ENCODE data around the gene TMEM165.
"Not testable (repeated sequence)": the region's sequence is repeated elsewhere in the genome, so short reads cannot be mapped to it uniquely, and the experiment has no call there.

Gene TMEM165, protein sequence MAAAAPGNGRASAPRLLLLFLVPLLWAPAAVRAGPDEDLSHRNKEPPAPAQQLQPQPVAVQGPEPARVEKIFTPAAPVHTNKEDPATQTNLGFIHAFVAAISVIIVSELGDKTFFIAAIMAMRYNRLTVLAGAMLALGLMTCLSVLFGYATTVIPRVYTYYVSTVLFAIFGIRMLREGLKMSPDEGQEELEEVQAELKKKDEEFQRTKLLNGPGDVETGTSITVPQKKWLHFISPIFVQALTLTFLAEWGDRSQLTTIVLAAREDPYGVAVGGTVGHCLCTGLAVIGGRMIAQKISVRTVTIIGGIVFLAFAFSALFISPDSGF

DNA sequence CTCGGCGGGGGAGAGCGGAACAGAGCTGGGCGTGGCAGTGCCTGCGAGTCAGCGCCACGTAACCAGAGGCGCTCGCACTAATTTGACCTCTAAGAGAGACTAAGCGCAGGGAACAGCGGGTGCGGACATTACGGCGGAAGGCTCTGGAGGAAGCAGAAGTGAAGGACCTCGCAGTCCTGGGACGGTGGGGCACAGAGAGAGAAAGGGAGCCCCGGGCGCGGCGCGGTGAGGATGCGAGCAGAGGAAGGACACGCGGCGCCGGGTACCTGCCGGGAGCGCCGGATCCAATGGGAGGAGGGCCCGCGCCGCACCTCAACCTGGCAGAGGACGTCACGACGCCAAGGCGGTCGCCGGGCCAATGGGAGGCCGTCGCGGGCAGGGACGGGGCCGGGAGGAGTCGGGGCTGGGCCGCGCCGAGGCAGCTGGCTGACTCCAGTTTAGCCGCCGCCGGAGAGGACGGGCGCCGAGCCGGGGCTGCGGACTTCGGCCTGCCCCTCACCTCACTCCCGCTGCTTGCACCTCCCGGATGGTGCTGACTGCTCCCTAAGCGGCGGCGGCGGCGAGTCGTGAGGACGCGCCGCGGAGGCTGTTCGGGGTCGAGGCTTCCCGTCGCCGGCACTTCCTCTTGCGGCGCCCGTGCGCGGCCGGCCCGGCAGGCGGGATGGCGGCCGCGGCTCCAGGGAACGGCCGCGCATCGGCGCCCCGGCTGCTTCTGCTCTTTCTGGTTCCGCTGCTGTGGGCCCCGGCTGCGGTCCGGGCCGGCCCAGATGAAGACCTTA, at the start of gene TMEM165:
TSS of gene TMEM165 (plus strand) at position 429 of the 779 bp plus-strand sequence. CDS start at position 662, 233 bp downstream.
- peak; percentile 52 for DNase-seq

DNA sequence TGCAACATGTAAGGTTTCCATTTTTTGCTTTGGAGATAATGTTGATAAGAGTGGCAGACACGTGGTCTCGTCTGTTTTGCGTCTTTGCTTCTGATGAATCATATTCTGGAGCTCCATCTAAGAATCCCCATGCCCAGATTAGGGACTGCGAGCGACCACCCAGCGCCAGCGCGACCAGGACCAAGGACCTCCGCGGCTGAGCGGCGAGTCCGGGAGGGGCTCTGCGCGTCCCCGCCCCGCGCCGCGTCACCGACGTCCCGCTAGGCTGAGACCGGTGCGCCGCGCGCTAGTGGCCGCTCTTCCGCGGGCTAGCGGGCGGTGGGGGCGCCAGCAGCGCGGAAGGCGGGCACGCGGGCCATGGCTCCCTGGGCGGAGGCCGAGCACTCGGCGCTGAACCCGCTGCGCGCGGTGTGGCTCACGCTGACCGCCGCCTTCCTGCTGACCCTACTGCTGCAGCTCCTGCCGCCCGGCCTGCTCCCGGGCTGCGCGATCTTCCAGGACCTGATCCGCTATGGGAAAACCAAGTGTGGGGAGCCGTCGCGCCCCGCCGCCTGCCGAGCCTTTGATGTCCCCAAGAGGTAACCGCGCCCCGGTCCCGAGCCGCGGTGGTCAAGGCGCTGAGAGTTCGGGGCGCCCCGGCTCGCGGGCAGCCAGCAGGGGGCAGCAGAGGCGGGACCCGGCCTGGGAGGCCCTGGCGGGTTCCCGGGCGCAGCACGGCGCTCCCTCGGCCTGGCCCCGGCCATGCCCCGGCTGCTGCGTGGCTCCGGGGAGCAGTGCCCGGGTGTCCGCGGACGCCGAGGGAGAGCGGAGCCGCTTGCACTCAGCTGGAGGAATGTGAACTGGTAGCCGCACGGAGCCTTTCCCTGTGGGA, 49.5 kb upstream of the TMEM165 start, which contains the start of gene SRD5A3:
TSS of gene SRD5A3 (plus strand) at position 263 of the 871 bp plus-strand sequence. CDS start at position 358, 95 bp downstream.
- peak; percentile 31 for DNase-seq

DNA sequence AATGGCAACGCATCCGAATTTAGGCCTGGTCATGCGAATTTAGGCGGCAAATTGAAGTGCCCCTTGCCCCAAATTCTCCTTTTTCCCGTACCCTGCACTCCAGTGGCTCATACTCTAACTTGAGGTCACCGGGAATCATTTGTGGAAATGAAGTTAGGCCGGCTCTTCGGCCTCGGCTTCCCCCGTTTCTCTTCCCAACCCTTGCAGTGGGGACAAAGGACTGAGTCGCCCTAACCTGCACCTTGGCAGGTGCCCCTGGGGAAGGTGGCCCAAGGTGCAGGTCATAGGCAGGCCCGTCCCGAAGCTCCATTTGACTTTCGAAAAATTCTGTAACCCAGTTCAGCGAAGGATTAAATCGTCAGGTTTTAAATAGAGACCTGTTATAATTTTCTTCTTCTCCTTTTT, 48.9 kb upstream of the TMEM165 start:
- no peak for DNase-seq

DNA sequence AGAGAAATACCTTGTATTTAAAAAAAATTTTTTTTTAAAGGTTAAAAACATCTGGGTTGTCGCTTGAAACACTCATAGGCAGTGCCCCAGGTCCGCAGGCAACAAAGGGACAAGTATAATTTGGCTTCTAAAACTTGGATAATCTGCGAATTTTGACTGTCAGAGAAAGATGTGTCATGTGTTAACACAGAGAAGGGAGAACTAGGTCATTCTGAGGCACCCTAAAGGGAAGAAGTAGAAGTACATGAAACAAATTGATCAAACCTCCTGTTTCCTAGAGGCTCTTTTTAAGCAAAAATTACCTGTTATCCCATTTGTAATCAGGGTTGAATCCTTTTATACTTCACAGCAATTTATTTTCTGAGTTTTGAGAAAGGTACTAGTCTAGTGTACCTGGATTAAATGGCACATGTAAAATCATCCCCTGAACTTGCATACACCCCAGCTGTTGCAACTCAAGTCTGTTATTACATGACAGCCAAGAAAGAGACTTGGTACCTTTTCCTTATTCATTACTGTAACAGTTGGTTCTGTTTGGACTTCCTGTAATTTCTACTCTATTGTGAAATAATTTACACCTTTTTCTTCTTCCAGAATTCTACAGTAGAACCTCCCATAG, 48.0 kb upstream of the TMEM165 start:
- no peak for DNase-seq

DNA sequence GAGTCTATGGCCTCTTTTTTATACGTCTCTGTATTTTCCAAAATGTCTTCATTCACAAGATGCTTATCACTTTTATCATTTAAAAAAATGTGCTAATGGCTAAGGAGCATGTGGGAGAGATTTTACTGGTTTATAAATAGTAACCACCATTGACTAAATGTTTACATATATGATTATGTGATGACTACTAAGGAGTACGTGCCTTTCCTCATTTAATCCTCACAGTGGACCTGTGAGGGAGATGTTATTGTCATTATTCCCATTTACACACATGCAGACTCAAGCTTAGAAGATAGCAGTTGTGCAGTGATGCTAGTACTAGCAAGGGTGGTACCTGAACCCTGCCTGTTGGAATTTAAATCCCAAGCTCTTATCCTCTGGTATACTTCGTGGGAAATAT, 47.3 kb upstream of the TMEM165 start:
- no peak for DNase-seq

DNA sequence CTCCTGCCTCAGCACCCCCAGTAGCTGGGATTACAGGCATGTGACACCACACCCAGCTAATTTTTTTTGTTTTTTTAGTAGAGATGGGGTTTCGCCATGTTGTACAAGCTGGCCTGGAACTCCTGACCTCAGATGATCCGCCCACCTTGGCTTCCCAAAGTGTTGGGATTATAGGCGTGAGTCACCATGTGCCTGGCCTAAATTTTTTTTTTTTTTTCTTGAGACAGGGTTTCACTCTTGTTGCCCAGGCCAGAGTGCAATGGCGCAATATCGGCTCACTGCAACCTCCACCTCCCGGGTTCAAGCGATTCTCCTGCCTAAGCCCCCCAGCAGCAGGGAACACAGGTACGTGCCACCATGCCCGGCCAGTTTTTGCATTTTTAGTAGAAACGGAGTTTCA, 44.9 kb upstream of the TMEM165 start:
- DNase-seq = not testable (repeated sequence)

DNA sequence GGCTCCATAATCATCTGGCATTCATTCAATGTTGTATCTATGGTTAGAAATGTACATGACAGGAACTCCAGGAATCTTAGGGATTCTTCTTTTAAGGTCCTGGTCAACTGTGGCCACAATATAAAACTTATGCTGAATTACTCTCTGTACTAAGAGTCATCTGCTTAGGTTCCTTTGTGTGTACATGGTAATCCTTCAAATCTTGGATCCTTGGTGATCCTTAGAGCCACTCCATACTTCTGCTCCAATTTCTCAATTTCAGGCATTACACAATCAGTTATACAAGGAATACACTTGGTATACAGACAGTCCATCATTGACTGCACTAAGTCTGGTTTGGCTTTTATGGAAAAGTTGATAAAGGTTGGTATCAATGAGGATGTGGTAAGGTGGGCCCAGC, 43.9 kb upstream of the TMEM165 start:
- DNase-seq = no peak

DNA sequence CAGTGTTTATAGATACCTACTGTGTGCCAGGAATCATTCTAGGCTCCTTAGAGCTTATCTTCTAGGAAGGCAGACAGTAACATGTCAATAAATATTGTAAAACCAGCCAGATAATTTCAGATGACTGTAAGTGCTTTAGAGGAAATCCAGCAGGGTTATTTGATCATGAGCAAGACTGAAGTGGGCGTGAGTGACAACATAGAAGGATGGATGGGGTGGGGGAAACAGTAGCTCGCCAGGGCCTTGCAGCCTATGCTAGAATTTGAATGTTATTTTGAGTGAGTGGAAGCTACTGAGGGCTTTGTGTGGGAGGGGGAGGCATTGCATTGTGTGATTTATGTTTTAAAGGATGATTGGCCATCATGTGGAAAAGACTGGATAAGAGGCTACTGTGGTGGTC, 43.0 kb upstream of the TMEM165 start:
- no peak for DNase-seq

DNA sequence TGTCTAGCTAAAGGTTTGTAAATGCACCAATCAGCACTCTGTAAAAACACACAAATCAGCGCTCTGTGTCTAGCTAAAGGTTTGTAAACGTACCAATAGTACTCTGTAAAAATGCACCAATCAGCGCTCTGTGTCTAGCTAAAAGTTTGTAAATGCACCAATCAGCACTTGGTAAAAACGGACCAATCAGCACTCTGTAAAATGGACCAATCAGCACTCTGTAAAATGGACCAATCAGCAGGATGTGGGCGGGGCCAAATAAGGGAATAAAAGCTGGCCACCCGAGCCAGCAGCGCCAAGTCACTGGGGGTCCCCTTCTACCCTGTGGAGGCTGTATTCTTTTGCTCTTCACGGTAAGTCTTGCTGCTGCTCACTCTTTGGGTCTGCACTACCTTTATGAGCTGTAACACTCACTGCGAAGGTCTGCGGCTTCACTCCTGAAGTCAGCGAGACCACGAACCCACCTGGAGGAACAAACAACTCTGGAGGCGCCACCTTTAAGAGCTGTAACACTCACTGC, 42.5 kb upstream of the TMEM165 start:
- DNase-seq = not testable (repeated sequence)

DNA sequence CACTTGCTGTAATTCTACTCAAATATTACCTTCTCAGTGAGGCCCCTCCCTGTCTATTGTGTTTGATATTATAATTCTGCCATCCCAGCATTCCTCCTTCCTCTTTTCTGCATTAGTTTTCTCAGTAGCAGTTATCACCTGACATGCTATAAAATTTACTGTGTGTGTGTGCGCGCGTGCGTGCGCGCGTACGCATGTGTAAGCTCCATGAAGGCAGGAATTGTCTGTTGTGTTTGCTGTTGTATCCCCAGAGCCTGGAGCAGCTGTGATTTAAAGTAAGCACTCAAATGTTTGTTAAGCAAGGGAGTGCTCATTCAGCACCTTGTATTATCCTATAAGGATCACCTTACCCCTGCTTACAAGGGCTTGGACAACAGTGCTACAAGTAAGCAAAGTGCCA, 41.1 kb upstream of the TMEM165 start:
- no peak for DNase-seq

DNA sequence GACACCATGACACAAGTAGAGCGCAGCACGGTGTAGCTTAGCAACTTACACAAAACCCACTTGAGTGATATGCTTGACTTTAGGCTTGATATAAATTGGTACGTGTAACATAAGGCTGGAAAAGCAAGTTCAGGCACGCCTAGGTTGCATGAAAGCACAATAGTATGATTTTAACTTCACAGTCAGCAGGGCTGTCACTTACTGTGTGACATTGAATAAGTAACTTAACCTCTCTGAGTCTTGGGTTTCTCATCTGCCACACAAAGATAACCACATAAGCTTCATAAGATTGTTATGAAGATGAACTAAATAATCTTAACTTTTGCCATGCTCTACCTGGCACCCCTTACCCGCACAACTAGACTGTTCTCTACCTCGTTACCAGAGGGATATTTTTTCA, 40.2 kb upstream of the TMEM165 start:
- no peak for DNase-seq

DNA sequence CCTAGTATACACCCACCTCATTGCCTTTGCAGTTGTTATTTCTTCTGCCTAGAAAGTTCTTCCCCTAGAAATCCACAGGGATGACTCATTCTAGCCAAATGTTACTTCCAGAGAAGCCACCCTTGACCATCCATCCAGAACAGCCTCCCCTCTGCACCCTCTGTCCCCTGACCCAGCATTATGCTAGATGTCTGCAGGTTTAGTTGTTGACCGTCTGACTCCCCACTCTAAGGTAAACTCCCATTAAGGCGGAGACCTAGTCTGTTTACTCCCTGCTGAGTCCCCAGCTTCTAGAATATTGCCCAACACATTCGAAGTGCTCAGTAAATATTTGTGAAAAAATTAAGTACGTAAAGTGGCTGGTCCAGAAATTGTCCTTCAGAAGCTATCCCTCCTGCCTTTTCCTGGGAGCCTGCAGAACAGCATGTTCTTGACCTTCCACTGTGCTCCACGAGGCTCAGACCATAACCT, 38.7 kb upstream of the TMEM165 start:
- no peak for DNase-seq

DNA sequence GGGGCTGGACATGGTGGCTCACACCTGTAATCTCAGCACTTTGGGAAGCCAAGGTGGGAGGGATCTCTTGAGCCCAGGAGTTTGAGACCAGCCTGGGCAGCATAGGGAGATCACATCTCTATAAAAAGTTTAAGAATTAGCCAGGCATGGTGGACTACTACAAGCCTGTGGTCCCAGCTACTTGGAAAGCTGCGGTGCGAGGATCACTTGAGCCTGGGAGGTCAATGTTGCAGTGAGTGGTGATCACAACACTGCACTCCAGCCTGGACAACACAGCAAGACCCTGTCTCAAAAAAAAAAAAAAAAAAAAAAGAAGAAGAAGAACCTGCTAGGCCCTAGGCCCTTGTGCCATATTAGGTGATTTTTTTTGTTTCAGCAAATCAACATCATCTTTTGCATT, 37.5 kb upstream of the TMEM165 start:
- no peak for DNase-seq

DNA sequence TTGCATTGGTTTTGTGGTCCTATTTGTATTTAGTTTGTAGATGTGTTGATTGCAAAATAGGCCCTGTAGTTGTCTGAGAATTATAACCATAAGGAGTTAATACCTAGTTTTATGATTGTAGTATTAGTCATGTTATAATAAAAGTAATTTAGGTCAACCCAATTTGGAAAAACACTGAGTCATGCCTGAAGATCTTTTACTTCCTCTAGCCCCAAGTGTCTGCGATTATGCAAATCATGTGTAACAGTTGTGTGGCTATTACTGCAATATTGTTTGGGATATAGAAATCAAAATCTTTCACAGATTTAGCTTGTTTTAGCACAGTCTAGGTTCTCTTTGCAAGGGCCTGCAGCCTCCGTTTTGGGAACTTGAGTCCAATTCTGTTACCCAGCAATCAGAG, 37.1 kb upstream of the TMEM165 start:
- no peak for DNase-seq

DNA sequence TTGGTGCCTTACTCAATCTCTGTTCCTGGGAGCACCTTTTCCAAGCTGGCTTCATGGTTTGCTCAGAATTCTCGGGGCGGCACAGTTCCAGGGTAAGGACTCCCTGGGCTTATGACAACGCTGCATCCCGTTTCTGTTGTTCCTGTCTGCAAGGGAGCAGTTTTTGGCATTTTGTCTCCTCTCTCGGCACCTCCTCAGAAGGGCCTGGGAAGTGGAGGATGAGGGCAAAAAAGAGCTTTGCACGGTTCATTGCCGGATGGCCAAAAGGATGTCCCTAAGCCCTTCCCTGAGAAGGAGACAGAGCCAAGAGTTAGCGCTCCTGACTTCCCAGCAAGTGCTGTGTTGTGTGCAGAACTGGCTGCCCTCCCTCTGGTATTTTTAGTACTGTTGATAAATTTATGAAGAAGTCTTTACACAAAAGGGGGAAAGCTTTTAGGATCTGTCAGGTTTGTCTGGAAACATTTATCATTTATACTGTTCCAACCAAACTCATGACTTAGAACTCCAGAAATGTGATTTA, 36.3 kb upstream of the TMEM165 start:
- no peak for DNase-seq

DNA sequence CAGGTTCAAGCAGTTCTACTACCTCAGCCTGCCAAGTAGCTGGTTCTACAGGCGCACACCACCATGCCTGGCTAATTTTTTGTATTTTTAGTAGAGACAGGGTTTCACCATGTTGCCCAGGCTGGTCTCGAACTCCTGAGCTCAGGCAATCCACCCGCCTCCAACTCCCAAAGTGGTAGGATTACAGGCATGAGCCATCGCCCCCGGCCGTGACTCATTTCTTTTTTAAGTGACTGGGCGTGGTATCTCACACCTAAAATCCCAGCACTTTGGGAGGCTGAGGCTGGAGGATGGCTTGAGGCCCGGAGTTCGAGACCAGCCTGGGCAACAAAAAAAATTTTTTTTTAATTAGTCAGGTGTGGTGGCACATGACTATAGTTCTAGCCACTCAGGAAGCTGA, 32.8 kb upstream of the TMEM165 start:
- DNase-seq = not testable (repeated sequence)

DNA sequence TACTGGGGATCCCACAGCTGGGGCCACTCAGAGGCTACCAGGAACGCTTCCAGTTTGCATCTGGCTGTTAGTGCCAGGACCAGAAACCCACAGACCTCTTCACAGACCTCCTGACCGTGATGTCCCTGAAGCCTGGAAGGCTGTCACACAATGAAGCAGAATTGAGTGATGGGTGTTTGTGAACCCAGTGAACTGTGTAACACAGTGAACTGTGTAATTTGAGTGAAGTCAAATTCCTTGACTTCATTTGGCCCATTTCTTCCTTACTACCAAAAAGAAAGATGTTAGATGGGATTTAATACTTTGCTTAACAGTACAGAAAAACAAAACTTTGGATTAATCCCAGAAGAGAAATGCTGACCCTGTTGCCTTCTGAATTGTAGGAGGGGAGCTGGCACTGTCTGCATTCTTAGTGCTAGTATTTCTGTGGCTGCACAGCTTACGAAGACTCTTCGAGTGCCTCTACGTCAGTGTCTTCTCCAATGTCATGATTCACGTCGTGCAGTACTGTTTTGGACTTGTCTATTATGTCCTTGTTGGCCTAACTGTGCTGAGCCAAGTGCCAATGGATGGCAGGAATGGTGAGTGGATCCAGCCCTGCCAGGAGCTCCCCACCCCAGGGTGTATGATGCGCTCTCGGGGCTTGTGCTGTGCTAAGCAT, 31.9 kb upstream of the TMEM165 start:
- DNase-seq = no peak

DNA sequence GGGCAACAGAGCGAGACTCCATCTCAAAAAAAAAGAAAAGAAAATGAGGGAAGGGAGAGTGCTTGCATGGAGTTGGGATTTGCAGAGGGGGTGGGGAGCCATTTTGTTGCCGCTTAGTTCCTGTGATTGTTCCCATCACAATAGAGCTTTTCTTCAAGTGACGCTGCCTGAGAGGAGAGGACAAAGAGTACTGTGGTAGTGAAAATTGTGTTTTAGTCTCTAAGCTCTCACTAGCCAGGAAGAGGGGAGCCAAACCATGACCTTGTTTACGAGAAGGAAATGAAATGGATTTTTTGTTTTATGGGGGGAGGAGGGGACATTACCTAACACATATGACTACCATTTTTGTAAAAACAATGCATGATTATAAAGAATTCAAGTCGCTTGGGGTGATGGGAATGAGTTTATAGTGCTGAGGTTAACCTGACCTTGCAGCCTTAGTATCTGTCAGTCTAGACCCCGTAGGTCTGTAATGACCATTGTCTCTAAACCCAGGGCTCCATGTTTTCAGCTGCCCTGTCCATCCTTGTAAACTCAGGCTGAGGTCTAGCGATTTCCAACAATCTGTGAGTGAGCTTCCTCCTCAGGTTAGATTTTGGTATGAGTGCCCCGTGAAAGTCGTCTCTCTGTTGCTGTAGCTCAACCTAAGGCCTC, 30.9 kb upstream of the TMEM165 start:
- no peak for DNase-seq

DNA sequence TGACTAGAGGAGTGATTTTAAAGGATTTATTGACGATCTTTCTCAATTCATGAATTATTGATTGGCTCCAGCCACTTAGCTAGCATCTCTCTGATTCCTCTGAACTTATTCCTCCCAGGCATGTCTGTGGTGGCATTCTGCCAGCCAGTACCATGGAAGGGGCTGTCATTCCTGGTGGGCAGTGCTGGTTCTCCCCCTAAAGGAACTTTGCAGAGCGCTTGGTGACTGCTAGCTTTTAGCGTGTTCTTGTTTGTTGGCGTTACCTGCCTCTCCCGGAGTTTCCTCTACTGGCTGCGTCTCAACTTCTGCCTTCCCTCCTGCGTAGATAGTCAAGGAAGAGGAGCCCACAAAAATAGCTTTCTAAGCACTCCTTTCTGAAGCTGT, 30.4 kb upstream of the TMEM165 start:
- DNase-seq = no peak

DNA sequence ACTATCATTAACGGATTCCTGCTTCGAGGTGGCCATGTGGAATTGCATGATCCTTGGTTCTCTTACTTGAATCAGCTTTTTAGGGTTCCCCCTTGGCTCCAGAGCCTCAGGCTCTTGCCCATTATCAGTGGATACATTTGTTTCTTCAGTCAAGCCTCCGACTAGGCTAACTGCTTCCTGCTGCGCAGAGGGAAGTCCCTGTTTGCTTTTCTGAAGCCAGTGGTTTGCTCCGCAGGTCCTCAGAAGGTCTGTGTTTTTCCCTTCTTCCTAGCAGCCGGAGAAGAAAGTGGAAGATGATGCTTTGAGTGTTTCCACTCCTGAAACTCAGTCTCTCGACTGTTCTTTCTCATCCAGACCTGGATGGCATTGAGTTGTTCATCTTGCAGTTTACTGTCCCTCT, 29.1 kb upstream of the TMEM165 start:
- DNase-seq = no peak

DNA sequence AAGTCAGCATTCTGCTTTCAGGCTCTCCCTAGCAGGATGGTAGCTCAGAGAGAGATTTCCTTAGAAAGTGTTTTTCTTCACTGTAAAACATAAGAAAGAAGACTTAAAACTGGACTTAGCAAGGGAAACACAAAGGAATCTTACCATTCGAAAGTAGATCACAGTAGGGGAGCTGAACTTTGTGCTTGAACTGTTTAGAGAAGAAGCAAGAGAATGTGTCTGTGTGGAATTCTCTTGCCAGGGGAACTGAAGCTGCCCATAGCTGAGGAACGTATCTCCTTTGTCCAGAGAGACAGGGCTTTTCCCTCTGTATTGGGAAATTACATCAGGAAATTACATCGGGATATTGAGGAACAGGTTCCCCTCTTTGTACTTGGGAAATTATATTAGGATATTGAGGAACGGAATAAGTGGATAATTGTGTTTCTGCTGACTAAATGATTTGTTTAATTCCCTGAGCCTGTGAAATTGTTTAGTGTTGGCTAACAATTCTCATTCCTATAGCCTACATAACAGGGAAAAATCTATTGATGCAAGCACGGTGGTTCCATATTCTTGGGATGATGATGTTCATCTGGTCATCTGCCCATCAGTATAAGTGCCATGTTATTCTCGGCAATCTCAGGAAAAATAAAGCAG, 28.6 kb upstream of the TMEM165 start:
- DNase-seq = no peak
